Activated CD4-positive, CD25-positive, alpha-beta regulatory T cell treated with anti-CD3 and anti-CD28 coated beads, Interleukin-2, amount 50 U/mL, for 24 hours (primary cell): ENCODE results near the gene TMTC3.
"Not testable (repeated sequence)": the region's sequence is repeated elsewhere in the genome, so short reads cannot be mapped to it uniquely, and the experiment has no call there.

Experiments used
- ATAC-seq, 2 donors: fragments of 150-1000 bp; cut with Tn5 transposase; one replicate each; pipeline ENCODE4 v1.10.0; 2021; ENCODE audit warnings: mild to moderate bottlenecking in 1 of 2, moderate library complexity in 1 of 2

Gene TMTC3

GRCh38 chr12:88141774-88142609, at the start of gene TMTC3, which contains the start of gene CEP290:
TMTC3 (plus strand) TSS chr12:88142307; CDS start chr12:88148316, 6,009 bp downstream.
CEP290 (minus strand) TSS chr12:88142088; CDS start chr12:88141307, 781 bp downstream.
- peak; percentile 96 to 97 for ATAC-seq

GRCh38 chr12:88092771-88093170, 49.3 kb upstream of the TMTC3 start:
- ATAC-seq, result no peak

- no peak for ATAC-seq
These were observed 48.5 kb upstream of the TMTC3 start for GRCh38 chr12:88093573-88093972.

- ATAC-seq, result no peak
These were observed 34.1 kb upstream of the TMTC3 start for GRCh38 chr12:88108021-88108420.

GRCh38 chr12:88111074-88111652, 30.9 kb upstream of the TMTC3 start:
- no peak for ATAC-seq

- ATAC-seq, result no peak
These were observed 28.2 kb upstream of the TMTC3 start for GRCh38 chr12:88113871-88114270.

GRCh38 chr12:88122666-88123065, 19.4 kb upstream of the TMTC3 start:
- ATAC-seq, result no peak

- ATAC-seq, result no peak
These were observed 15.0 kb upstream of the TMTC3 start for GRCh38 chr12:88127099-88127498.

GRCh38 chr12:88127855-88128254, 14.3 kb upstream of the TMTC3 start:
- no peak for ATAC-seq

- ATAC-seq, result no peak
These were observed 9.7 kb upstream of the TMTC3 start for GRCh38 chr12:88132392-88132791.

GRCh38 chr12:88133181-88133580, 8.9 kb upstream of the TMTC3 start:
- ATAC-seq, result not testable (repeated sequence)

GRCh38 chr12:88139711-88140110, 2.4 kb upstream of the TMTC3 start:
- not testable (repeated sequence) for ATAC-seq

- no peak for ATAC-seq
These were observed 708 bp upstream of the TMTC3 start for GRCh38 chr12:88141425-88141773.

- no peak for ATAC-seq
These were observed 494 bp downstream of the TMTC3 start for GRCh38 chr12:88142610-88142991.

GRCh38 chr12:88144037-88144436, 1.9 kb downstream of the TMTC3 start:
- ATAC-seq, result no peak

- no peak for ATAC-seq
These were observed 2.7 kb downstream of the TMTC3 start for GRCh38 chr12:88144546-88145468.

GRCh38 chr12:88145567-88146505, 3.7 kb downstream of the TMTC3 start:
- ATAC-seq, result no peak

GRCh38 chr12:88150063-88150462, 8.0 kb downstream of the TMTC3 start:
- ATAC-seq, result no peak

- ATAC-seq, result no peak
These were observed 11.9 kb downstream of the TMTC3 start for GRCh38 chr12:88153959-88154358.

- ATAC-seq, result no peak
These were observed 14.1 kb downstream of the TMTC3 start for GRCh38 chr12:88156075-88156654.

- no peak for ATAC-seq
These were observed 21.3 kb downstream of the TMTC3 start for GRCh38 chr12:88163371-88163770.

GRCh38 chr12:88166179-88166578, 24.1 kb downstream of the TMTC3 start:
- ATAC-seq, result no peak
